Karpas-422 (cell line): ENCODE results near the gene RAD54L. TPM values are rescaled to one million over a fixed set of nuclear protein-coding genes. Genes with fewer than 3 reads are reported as not detected.

ENCODE experiments used
- DNase-seq: peaks from one replicate; pipeline ENCODE4 v3.0.0-alpha.2; 2015
- H2AFZ ChIP-seq: fragments of 200-600 bp; sonication (generic); 2 replicates; pipeline ENCODE4 v1.6.1; 2014; ENCODE audit warnings: antibody characterized with exemption, low read length, mixed read lengths
- H3K27ac ChIP-seq: fragments of 200-600 bp; sonication (generic); 2 replicates; pipeline ENCODE4 v1.5.1; 2014; ENCODE audit warnings: mild to moderate bottlenecking, low read length, moderate library complexity
- H3K27me3 ChIP-seq: fragments of 200-600 bp; sonication (generic); 2 replicates; pipeline ENCODE4 v1.6.1; 2014; ENCODE audit warnings: low read length, mixed read lengths
- H3K36me3 ChIP-seq: fragments of 200-600 bp; sonication (generic); 2 replicates; pipeline ENCODE4 v1.6.1; 2014; ENCODE audit warnings: low read length, mixed read lengths; ENCODE audit not compliant: insufficient read depth
- H3K4me1 ChIP-seq: fragments of 200-600 bp; sonication (generic); 2 replicates; pipeline ENCODE4 v1.6.1; 2014; ENCODE audit warnings: mild to moderate bottlenecking, low read length, mixed read lengths
- H3K4me2 ChIP-seq: fragments of 200-600 bp; sonication (generic); 2 replicates; pipeline ENCODE4 v1.6.1; 2014; ENCODE audit warnings: low read length, low read depth, mild to moderate bottlenecking; ENCODE audit not compliant: poor library complexity, severe bottlenecking
- H3K4me3 ChIP-seq: fragments of 200-600 bp; sonication (generic); 2 replicates; pipeline ENCODE4 v1.5.1; 2014; ENCODE audit warnings: mild to moderate bottlenecking, antibody characterized with exemption, low read length, mixed read lengths
- H3K79me2 ChIP-seq: fragments of 200-600 bp; sonication (generic); 2 replicates; pipeline ENCODE4 v1.6.1; 2014; ENCODE audit warnings: mild to moderate bottlenecking, low read length, mixed read lengths
- H3K9ac ChIP-seq: fragments of 200-600 bp; sonication (generic); 2 replicates; pipeline ENCODE4 v1.6.0; 2014; ENCODE audit warnings: low read length
- H3K9me2 ChIP-seq: fragments of 200-600 bp; sonication (generic), shearing (Covaris generic); replicated peaks from 2 replicates; pipeline ENCODE4 v1.6.0; 2014; ENCODE audit warnings: mild to moderate bottlenecking, low read length, moderate library complexity; ENCODE audit not compliant: insufficient read depth
- H3K9me3 ChIP-seq: fragments of 300-700, 200-600 bp; sonication (generic); 2 replicates; pipeline ENCODE4 v1.6.1; 2014; ENCODE audit warnings: low read length, mixed read lengths
- H4K20me1 ChIP-seq: fragments of 200-600 bp; sonication (generic); 2 replicates; pipeline ENCODE4 v1.6.1; 2014; ENCODE audit warnings: mild to moderate bottlenecking, antibody characterized with exemption, low read length, low read depth; ENCODE audit not compliant: insufficient read depth
- total RNA-seq: library from RNA; depleted of rRNA; stranded (reverse); fragments of >200 nt; shearing (Covaris generic); gene quantifications from 2 replicates; pipeline ENCODE4 v1.2.3, GENCODE V29; 2014; ENCODE audit warnings: low replicate concordance

The RAD54L gene
- total RNA-seq, 1 experiment from 2014 or later: 18.0 TPM

DNA sequence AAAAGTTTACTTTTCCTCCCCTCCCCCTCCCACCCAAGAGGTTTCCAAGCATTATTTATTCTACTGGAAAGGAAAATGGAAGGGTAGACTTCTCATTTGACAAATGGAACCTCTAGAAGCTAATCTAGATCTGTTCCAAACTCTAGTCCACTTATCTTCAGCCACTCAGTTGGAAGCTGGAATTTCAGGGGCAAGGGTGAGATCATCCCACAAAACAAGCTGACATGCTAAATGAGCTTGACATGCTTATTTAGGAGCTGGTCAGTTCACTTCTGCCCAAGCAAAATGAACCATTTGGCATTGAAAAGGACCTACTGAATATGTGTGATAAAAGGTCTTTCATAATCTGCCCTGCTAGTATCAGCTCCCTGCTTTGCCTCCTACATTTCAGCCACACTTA, 50.8 kb downstream of the RAD54L start:
- Histone ChIP-seq H3K9ac (no peak overlapping the region), H3K4me3 (no peak overlapping the region), H3K4me2 (no peak overlapping the region), H3K27ac (no peak overlapping the region), H4K20me1 (no peaks in the 10 kb centered on the region), H3K9me2 (no peaks in the 10 kb centered on the region), H3K79me2 (peaks cover 61% of the 10 kb centered on the region), H2AFZ (no peak overlapping the region), H3K9me3 (no peaks in the 10 kb centered on the region), H3K4me1 (peaks cover 12% of the 10 kb centered on the region), H3K36me3 (peaks cover 28% of the 10 kb centered on the region), H3K27me3 (no peaks in the 10 kb centered on the region)
- no peak for DNase-seq

DNA sequence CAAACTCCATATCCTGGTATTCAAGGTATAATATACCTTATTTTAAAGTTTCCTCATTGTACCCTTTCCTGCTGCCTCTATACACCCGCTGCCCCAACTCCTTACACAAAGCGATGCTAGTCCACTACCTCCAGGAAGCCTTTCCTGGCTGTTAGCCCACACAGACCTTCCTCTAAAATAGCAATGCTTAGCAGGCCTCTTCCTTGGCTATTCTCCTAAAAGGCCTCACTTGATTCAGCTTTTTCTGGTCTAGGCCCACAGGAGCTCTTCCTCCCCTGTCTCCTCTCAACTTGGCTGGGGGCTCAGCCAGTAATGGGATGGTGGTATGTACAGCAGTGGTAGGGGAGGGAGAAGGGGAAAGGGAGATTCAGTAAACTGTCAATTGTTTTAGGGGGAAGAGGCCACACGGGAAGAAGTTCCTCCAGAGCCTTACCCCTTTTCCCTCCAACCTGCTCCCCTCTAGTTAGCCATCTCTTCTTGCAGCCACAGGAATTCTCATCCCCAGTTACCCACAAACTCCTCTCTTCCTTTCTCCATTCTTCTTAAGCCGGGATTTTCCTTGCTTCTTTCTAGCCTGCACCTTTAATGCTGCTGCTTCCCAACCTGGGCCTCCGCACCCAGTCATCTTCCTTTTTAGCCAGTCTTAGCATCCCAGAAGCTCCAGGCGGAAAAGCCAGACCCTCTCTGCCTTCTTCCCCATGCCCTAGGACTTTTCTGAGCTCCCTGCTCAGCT, 53.3 kb downstream of the RAD54L start:
- Histone ChIP-seq H3K9me2 (no peaks in the 10 kb centered on the region), H3K36me3 (peaks cover 23% of the 10 kb centered on the region), H3K79me2 (peaks cover 84% of the 10 kb centered on the region), H3K27ac (peak overlapping the region; percentile 76), H3K4me3 (peak overlapping the region; percentile 78), H3K27me3 (no peaks in the 10 kb centered on the region), H3K9me3 (no peaks in the 10 kb centered on the region), H3K9ac (peak overlapping the region; percentile 98), H4K20me1 (peaks cover 7% of the 10 kb centered on the region; the same call in 1 of the 2 replicates), H3K4me2 (peak overlapping the region; percentile 82), H2AFZ (no peak overlapping the region), H3K4me1 (peaks cover 22% of the 10 kb centered on the region)
- DNase-seq: no peak

DNA sequence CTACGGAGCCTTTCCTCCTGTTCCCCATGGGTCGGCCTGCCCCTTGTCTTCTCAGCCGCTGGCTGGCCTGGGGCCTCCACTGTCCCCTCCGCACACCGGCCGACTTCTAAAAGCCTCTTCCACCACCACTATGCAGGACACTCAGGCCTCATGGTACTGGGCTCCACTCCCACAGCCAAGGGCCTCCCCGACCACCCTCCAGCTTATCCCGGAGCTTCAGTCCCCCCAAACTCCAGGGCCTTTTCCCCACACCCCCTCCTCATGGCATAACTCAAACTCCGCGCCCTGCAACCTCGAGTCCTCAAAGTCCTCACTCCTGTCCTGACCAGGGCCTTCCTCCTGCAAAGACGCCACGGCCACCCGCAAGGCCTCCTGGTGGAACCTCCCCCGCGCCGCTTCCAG, 53.8 kb downstream of the RAD54L start:
- H4K20me1 ChIP-seq: peaks cover 10% of the 10 kb centered on the region
- H3K4me3 ChIP-seq: peak overlapping the region; percentile 78
- H3K36me3 ChIP-seq: peaks cover 20% of the 10 kb centered on the region
- peak overlapping the region; percentile 98 for H3K9ac ChIP-seq
- H3K79me2 ChIP-seq: peaks cover 90% of the 10 kb centered on the region
- peak overlapping the region; percentile 82 for H3K4me2 ChIP-seq
- no peaks in the 10 kb centered on the region for H3K27me3 ChIP-seq
- no peak for DNase-seq
- H3K9me3 ChIP-seq: no peaks in the 10 kb centered on the region
- H3K4me1 ChIP-seq: peaks cover 27% of the 10 kb centered on the region
- H3K9me2 ChIP-seq: no peaks in the 10 kb centered on the region
- H2AFZ ChIP-seq: no peak overlapping the region
- peak overlapping the region; percentile 76 for H3K27ac ChIP-seq

DNA sequence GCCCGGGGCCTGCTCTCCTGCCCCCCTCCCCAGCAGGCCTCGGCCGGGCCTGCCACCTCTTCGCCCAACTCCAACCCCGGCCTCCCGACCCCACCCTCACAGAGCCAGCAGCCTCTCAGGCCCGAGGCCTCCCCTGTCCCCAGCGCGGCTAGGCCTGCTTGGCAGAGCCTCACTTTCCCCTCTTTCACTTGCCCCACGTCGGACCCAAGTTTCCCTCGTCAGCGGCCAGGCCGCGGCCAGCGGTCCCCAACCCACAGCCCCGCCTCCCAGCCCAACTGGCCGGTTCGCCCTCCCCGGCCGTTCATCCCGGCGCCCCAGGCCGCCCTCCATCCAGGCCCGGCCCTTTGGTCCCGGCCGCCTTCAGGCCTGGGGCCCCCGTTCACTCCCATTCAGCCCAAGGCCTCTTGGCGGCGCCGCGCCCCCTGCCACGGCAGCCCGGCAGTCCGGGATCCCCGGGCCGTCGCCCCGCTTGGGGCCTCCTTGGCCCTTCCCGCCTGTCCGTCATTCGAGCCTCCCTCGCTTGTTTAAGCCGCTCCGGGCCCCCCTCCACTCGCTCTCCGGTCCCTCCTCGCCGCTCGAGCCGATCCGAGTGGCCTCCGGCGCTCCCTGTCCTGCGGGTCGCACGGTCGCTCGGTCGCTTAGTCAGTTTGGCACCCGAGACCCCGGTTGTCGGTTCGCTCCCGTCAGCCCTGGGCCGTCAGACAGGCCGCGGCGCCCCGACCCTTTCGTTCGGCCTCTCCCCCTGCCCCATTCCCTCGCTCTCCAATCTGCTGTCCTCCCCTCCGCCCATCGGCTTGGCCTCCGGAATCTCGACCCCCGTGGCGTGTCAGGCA, 54.5 kb downstream of the RAD54L start:
- Histone ChIP-seq H3K4me1 (peaks cover 33% of the 10 kb centered on the region), H3K9ac (peak overlapping the region; percentile 98), H2AFZ (no peak overlapping the region), H3K9me3 (no peaks in the 10 kb centered on the region), H3K36me3 (peaks cover 18% of the 10 kb centered on the region; the same call in 1 of the 2 replicates), H4K20me1 (peaks cover 16% of the 10 kb centered on the region), H3K27me3 (no peaks in the 10 kb centered on the region), H3K4me3 (peak overlapping the region; percentile 78), H3K27ac (peak overlapping the region; percentile 76), H3K4me2 (peak overlapping the region; percentile 82), H3K9me2 (no peaks in the 10 kb centered on the region), H3K79me2 (peaks cover 93% of the 10 kb centered on the region)
- peak; percentile 84 for DNase-seq

DNA sequence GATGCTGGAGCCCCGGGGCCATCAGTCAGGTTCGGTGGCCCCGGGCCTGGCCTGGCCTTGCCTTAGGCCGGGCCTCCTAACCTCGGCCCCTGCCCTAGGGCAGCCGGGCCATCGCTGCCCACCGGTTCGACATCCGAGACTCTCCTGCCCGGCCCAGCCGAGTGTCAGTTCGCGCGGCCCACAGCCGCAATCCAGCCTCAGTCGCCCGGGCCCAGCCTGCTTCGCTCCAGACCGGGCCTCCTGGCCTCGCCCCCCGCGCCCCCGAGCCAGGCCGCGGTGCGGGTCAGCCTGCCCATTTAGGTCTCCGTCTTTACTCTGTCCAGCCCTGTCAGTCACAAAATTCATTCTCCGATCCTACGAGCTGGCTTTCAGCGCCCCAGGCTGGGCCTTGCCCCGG, 55.1 kb downstream of the RAD54L start:
- peaks cover 93% of the 10 kb centered on the region for H3K79me2 ChIP-seq
- H3K27ac ChIP-seq: peak overlapping the region; percentile 76
- H3K4me1 ChIP-seq: peaks cover 39% of the 10 kb centered on the region
- no peaks in the 10 kb centered on the region for H3K27me3 ChIP-seq
- peaks cover 21% of the 10 kb centered on the region for H4K20me1 ChIP-seq
- peaks cover 17% of the 10 kb centered on the region; the same call in 1 of the 2 replicates for H3K36me3 ChIP-seq
- peak overlapping the region; percentile 98 for H3K9ac ChIP-seq
- peak; percentile 66 for DNase-seq
- H2AFZ ChIP-seq: no peak overlapping the region; the same call in 1 of the 2 replicates
- H3K9me2 ChIP-seq: no peaks in the 10 kb centered on the region
- H3K4me2 ChIP-seq: peak overlapping the region; percentile 82
- H3K9me3 ChIP-seq: no peaks in the 10 kb centered on the region
- H3K4me3 ChIP-seq: peak overlapping the region; percentile 78

DNA sequence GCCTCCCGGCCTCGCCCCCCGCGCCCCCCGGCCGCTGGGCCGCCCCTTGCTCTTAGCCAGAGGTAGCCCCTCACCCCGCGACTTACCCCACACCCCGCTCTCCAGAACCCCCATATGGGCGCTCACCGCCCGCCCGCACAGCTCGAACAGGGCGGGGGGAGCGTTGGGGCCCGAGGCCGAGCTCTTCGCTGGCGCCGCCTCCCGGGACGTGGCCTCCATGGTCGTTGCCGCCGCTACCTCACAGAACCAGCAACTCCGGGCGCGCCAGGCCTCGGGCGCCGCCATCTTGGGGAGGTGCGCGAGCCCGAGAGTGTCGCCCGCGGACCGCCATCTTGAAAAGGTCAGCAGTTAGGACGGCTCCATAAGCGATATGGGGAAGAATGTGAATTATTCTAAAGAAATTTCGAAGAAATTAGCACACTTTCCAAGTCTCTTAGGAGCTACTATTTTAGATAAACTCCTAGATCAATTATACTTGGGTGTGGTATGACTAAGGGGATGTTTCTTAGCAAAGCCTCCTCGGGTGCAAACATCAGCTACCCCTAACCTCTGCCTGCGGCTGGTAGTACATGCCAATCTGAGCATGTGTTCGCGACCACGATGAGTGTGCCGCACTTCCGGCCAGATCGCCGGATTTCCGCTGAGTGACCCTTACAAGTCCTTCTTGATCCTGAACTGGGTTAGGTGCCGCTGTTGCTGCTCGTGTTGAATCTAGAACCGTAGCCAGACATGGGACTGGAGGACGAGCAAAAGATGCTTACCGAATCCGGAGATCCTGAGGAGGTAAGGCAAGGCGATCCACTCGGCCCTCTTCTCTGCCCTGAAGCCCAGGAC, 55.7 kb downstream of the RAD54L start, which contains the start of the genes LRRC41 and UQCRH:
TSS of gene LRRC41 (minus strand) at position 579 of the 834 bp plus-strand sequence. CDS start at position 285, 294 bp downstream.
TSS of gene UQCRH (plus strand) at position 661 of the 834 bp plus-strand sequence. CDS start at position 730, 69 bp downstream.
- no peaks in the 10 kb centered on the region for H3K9me2 ChIP-seq
- H3K4me1 ChIP-seq: peaks cover 41% of the 10 kb centered on the region
- peak within 1 kb of the TSS; percentile 82 for H3K4me2 ChIP-seq
- H3K36me3 ChIP-seq: peaks cover 19% of the 10 kb centered on the region; the same call in 1 of the 2 replicates
- peaks cover 93% of the 10 kb centered on the region for H3K79me2 ChIP-seq
- peaks cover 26% of the 10 kb centered on the region for H4K20me1 ChIP-seq
- H3K9ac ChIP-seq: peak within 1 kb of the TSS; percentile 98
- DNase-seq: peak; percentile 98
- peak within 1 kb of the TSS; percentile 76 for H3K27ac ChIP-seq
- no peak within 1 kb of the TSS; the same call in 1 of the 2 replicates for H2AFZ ChIP-seq
- H3K27me3 ChIP-seq: no peaks in the 10 kb centered on the region
- peak within 1 kb of the TSS; percentile 78 for H3K4me3 ChIP-seq
- H3K9me3 ChIP-seq: no peaks in the 10 kb centered on the region

DNA sequence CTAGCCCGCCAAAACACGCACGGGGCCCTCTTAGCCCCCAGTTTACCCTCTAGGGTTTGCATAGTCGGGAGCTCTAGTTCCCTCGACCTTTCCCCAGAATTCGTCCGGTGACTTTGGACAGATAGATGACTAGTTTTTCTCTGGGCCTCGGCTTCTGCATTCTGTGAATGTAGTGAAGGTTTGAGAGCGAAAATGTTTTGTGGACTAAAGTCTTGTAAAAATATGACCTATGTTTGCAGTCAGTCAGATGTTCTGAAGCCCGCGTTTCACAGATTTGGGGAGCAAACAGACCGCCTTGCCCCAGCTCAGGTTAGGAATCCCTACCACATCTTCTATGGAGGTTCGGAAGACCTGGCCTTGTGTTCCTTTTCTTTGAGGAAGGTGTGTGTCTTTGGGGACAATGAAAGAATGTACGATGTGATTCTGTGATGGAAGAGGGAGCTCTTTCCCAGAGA, 56.3 kb downstream of the RAD54L start:
- Histone ChIP-seq H3K9me3 (no peaks in the 10 kb centered on the region), H3K4me3 (peak overlapping the region; percentile 78), H4K20me1 (peaks cover 32% of the 10 kb centered on the region), H3K9me2 (no peaks in the 10 kb centered on the region), H3K27me3 (no peaks in the 10 kb centered on the region), H3K4me2 (peak overlapping the region; percentile 82), H3K36me3 (peaks cover 24% of the 10 kb centered on the region; the same call in 1 of the 2 replicates), H3K79me2 (peaks cover 93% of the 10 kb centered on the region), H3K27ac (peak overlapping the region; percentile 76), H2AFZ (no peak overlapping the region), H3K9ac (peak overlapping the region; percentile 98), H3K4me1 (peaks cover 41% of the 10 kb centered on the region)
- peak; percentile 71 for DNase-seq
